GM18505 (cell line): ENCODE measurements around the gene ASZ1.

Experiments
- ATAC-seq: cut with Tn5 transposase; IDR thresholded peaks from one replicate; pipeline ENCODE4 v1.9.1; 2021; ENCODE audit not compliant: unreplicated experiment
- POLR2A ChIP-seq: IDR thresholded peaks from 4 replicates; pipeline ENCODE4 v1.6.1; 2011; ENCODE audit warnings: borderline replicate concordance; ENCODE audit not compliant: insufficient read depth, insufficient read length; ENCODE audit errors: extremely low read depth

ASZ1 gene

DNA sequence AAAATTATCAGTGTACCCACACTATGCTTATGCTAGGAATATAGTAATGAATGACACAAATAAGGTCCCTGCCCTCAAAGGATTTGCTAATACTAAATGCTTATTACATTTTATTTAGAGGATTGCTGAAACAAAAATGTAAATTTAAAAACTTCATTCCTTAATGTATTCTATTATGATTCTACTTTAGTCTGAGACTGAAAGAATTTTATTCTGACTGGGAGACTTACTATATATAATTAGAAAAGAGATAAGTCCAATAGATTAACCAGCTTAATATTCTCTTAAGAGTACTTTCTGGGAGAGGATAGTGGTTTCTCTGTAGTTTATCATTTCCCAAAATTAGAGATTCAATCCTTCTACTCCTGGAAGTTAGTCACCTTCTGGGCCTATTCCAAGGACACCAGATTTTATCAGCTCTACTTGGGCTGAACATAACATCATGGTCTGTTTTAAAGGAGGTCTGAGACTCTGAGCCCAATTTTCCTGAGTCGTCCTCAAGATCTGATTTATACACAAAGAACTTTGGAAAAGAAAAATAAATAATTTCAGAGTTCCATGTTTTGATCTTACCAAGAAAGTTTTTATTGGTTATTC is 41.1 kb downstream of the ASZ1 start:
- no peak for ATAC-seq
- no peak for TF ChIP-seq POLR2A

GRCh38 chr7:117385363-117386109 is 41.8 kb downstream of the ASZ1 start:
- ATAC-seq, result no peak
- no peak for TF ChIP-seq POLR2A

- no peak for ATAC-seq
- TF ChIP-seq POLR2A, result no peak
Measured at GRCh38 chr7:117384688-117385362, 42.5 kb downstream of the ASZ1 start.

DNA sequence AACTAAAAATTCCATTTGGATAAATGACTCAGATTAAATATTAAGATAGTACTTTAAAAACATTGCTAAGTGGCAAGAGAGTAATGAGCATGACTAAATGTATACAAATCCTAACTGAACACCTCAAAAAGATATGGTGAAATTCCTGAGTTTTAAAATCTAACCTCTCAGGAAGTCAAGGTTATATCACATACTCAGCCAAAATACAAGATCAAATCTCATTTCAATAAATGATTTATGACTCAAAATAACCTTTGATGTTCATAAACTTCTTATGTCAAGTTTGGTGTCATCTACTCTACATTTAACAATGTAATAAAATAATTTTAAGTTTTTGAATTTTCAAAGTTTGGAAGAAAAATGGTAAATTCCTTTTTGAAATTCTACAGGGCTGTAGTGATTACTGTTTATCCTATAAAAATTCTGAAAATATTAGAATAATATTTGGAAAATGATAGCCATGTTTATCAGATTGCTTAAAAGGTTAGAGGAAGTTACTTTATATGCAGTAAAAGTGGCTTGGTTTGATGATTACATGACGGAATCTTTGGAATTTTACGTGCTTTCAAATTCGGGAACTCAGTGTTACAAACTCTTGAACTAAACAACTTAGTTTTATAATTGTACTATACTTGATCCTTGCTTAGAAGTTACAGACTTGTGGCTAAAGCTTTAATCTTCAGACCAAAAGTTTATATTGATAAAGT is 43.7 kb downstream of the ASZ1 start:
- TF ChIP-seq POLR2A, result no peak
- no peak for ATAC-seq

DNA sequence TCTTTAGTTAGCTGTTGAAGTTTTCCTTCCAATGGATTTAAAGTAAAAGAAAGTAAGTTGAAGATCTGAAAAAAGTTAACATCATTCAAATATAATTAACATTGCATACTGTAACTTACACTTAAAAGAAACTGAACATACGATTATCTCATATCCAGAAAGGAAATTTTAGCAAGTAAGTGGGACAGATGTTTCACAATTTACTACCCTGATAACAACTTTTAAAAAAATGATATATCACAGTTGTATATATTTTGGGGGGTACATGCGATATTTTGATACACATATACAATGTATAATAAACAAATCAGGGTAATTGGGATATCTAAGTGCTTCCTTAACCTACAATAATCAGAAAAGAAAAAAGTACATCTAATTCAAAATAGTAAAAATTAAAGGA is 44.2 kb downstream of the ASZ1 start:
- no peak for TF ChIP-seq POLR2A
- ATAC-seq, result no peak

- ATAC-seq, result no peak
- TF ChIP-seq POLR2A, result no peak
Measured at GRCh38 chr7:117381362-117381761, 45.9 kb downstream of the ASZ1 start.

DNA sequence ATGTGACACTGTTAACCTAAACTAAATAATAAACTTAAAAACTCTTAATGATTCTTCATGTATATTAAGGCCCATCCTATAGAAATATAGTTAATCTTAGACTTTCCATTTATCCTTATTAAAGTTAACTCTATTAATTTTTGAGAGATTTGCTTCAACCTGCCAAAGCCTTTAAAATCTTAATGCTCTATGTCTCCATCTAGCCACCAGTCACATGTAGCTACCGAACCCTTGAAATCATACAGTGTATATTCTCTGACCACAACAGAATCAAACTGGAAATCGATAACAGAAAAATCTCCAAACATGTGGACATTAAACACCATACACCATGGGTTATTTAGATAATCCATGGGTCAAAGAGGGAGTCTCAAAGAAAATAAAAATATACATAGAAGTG is 51.9 kb downstream of the ASZ1 start:
- ATAC-seq, result no peak
- TF ChIP-seq POLR2A, result no peak

DNA sequence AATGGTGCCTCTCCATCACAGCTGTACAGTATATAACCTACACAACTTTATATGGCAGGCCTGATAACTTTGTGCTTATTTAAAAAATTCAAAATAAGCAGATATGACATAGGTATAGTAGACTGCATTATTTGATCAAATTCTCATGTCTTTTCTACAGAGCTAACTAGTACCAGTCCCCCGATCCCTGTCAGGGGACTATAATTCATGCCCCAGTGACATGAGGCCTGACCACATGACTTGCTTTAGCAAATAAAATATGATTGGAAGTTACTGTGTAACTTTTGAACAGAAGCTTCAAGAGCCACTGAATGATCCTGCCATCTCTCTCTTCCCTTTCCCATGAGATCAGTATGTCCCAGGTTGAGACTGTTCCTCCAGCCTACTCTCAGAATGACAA is 55.2 kb downstream of the ASZ1 start:
- ATAC-seq, result no peak
- TF ChIP-seq POLR2A, result no peak

DNA sequence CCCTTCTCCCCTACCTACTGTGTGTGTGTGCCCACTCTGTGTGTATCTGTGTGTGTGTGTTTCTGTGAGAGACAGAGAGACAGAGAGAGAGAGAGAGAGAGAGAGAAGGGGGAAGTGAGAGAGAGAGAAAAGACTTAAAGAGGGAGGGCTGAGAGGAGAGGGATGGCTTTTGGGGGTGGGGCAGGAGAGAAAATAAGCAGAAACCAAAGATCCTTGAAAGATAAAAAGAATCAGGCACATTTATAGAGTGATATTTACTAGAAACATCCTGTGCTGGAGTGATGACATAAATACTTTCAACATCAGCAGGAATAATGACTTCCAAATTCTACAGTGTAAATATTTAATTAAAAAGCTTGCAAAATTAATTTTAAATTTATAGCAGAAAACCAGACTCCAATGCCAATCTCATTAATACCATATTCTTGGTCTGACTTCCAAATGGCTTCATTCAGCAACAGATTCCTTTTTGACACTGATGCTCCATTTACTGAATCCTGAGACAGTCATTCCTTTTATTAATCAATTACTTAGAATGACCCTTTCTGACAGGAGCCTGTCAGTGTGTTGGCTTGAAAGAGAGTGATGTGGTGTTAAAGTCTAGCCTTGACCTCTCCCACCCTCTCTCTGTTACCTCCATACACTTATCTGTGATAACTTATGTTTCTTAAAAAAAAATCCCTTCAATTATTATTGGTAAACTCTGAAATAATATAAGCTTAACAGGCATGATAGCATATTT is 62.8 kb downstream of the ASZ1 start:
- no peak for ATAC-seq
- no peak for TF ChIP-seq POLR2A

DNA sequence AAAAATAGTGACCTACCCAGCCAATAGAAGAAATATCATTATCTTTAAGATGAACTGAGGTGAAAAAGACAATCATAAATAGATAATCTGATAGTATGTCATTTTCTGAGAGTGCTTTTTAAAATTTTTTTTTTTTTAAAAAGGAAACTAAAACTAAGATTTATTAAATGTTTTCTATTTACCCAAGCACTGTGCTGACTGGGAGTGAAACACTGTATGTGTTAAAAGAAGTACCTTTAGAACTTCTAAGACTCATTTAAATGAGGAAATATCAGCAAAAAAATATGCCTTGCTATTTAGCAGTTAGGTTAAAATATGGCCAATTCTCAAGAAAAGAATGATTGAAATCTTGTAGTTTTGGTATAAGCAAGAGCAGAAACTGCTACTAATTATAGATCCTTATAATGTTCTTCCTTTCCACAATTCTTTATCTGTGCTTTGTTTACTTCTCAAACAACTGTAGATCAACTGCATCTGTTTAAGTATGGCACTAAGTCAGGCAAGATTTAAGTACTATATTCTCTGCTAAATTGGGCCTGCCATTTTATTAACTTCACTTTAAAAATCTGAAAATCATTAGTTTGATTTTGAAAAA is 64.9 kb downstream of the ASZ1 start:
- TF ChIP-seq POLR2A, result no peak
- ATAC-seq, result no peak

DNA sequence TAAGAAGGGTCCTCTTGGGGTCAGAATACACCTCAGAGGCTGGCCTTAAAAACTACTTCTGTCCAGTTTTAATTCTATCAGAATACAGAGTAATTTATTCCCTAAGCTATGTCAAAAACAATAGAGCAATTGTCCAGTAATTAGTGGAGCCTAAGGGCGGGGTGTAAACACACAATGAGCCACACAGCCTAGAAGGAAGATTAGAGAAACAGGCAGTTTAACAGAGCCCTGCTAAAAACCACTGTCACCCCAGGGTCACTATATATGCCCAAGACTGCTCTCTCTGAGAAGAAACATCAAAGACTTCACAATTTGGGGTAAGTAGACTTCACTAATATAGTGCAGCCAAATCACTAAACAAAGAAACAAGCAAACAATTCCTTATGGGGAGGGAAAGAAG is 77.3 kb downstream of the ASZ1 start:
- no peak for ATAC-seq
- no peak for TF ChIP-seq POLR2A

DNA sequence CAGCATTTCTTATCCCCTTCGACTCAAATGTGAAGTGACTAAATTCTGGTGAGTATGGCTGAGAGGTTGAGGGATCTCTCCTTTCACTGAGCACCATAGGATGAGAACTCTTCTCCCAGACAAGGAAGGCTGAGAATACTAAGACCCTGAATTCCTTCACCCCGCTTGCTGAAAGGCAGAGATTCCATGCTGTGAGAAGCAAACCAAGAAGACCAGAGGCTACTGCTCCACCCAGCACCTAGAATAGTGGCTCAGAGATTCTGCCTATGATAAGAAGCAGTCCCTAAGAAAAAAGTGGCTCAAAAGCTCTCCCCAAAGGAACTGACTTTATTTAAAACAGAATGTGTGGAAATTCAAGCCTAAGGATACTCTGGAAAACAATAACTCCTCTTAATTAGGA is 77.7 kb downstream of the ASZ1 start:
- TF ChIP-seq POLR2A, result no peak
- no peak for ATAC-seq

DNA sequence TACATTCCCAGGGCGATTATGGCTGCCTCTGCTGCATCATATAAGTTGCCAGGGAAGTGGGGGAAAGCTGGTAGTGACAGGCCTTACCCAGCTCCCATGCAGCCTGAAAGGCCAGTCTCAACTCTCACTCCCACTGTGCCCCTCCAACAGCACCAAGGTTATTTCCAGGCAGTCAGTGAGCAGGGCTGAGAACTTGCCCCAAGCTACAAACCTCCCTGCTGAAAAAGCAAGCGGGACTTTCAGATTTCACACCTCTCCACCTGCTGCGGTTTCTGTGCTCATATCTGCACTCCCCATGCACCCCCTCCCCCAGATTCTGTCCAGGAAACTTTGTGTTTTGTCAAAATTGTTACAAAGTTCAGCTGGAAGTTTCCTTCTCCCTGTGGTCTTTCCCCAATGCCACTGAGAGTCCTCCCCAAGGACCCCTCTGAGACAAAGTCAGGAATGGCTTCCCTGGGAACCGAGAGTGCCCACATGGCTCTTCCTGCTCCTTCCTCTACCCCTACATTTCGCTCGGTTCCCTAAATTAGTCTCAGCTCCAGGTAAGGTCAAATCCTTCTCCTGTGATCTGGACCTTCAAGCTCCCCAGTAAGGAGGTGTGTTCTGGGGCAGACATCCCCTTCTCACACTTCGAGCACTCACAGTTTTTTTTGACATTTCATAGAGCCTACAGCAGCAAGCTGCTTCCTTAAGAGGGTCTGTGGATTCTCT is 79.2 kb downstream of the ASZ1 start:
- TF ChIP-seq POLR2A, result no peak
- ATAC-seq, result peak; percentile 85

- ATAC-seq, result peak; percentile 18
Measured at GRCh38 chr7:117347480-117347879, 79.8 kb downstream of the ASZ1 start.

More at GRCh38 chr7:117347480-117347879, 79.8 kb downstream of the ASZ1 start:
- no peak for TF ChIP-seq POLR2A
